NB4 (cell line): ENCODE data around the gene ZNF592.
"Not testable (repeated sequence)": the region's sequence is repeated elsewhere in the genome, so short reads cannot be mapped to it uniquely, and the experiment has no call there.

ENCODE experiments used
- DNase-seq: peaks from one replicate; pipeline ENCODE4 v3.0.0; 2010; ENCODE audit warnings: low read depth
- H3K4me3 ChIP-seq: one replicate; pipeline ENCODE4 v1.5.1; 2011; ENCODE audit warnings: mild to moderate bottlenecking, low read depth, low read length, moderate library complexity
- CTCF ChIP-seq: IDR thresholded peaks from one replicate; pipeline ENCODE4 v1.5.1; 2012; ENCODE audit warnings: low read depth, low read length
- MAX ChIP-seq: IDR thresholded peaks from 2 replicates; pipeline ENCODE4 v1.6.1; 2011; ENCODE audit warnings: low read depth, low read length
- MYC ChIP-seq: IDR thresholded peaks from 2 replicates; pipeline ENCODE4 v1.6.1; 2011; ENCODE audit warnings: low read depth, low read length
- POLR2A ChIP-seq: IDR thresholded peaks from 2 replicates; pipeline ENCODE4 v1.6.1; 2011; ENCODE audit warnings: mild to moderate bottlenecking; ENCODE audit not compliant: insufficient read length; ENCODE audit errors: extremely low read depth

ZNF592 gene

GRCh38 chr15:84752195-84752594, 3.8 kb downstream of the ZNF592 start:
- no peak for DNase-seq

GRCh38 chr15:84752700-84753099, 4.3 kb downstream of the ZNF592 start:
- DNase-seq: no peak
- peak overlapping the region; percentile 27 for H3K4me3 ChIP-seq

More at GRCh38 chr15:84752195-84752594, 3.8 kb downstream of the ZNF592 start:
- peak overlapping the region; percentile 27 for H3K4me3 ChIP-seq
- TF ChIP-seq POLR2A: no peak
- no peak for TF ChIP-seq MAX
- no peak for TF ChIP-seq CTCF
- no peak for TF ChIP-seq MYC

GRCh38 chr15:84754889-84755288, 6.5 kb downstream of the ZNF592 start:
- DNase-seq, H3K4me3 ChIP-seq: not testable (repeated sequence)

More at GRCh38 chr15:84752700-84753099, 4.3 kb downstream of the ZNF592 start:
- TF ChIP-seq CTCF: no peak
- no peak for TF ChIP-seq MAX
- TF ChIP-seq POLR2A: no peak
- no peak for TF ChIP-seq MYC

- TF ChIP-seq CTCF (no peak), MAX (no peak), MYC (no peak), POLR2A (no peak)
- no peak overlapping the region for H3K4me3 ChIP-seq
- no peak for DNase-seq
These were observed 7.5 kb downstream of the ZNF592 start for GRCh38 chr15:84755736-84756527.

GRCh38 chr15:84759018-84759417, 10.6 kb downstream of the ZNF592 start:
- H3K4me3 ChIP-seq: no peak overlapping the region
- TF ChIP-seq CTCF (no peak), POLR2A (no peak), MYC (no peak), MAX (no peak)
- DNase-seq: no peak

- H3K4me3 ChIP-seq: no peak overlapping the region
- TF ChIP-seq POLR2A (no peak), MAX (no peak), MYC (no peak), CTCF (no peak)
- DNase-seq: no peak
These were observed 11.8 kb downstream of the ZNF592 start for GRCh38 chr15:84760219-84760618.
